ENCODE data around the gene UBA7.

The UBA7 gene

DNA sequence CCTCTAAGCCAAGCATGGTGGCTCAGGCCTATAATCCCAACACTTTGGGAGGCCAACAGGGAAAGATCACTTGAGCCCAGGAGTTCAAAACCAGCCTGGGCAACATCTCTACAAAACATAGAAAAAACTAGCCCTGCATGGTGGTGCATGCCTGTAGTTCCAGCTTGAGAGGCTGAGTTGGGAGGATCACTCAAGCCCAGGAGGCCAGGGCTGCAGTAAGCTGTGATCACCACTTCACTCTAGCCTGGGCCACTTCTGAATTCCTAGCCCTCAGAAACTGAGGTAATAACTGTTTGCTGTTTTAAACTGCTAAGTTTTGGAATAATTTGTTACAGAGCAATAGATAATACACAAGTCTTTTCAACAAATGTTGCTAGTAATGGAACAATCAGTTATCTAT is 43.8 kb downstream of the UBA7 start:
- Histone ChIP-seq H3K27me3 (ENCODE audit: control insufficient read depth, insufficient read depth, low read length) (no peaks in the 10 kb centered on the region), H3K27ac (ENCODE audit: low read depth, low read length) (no peak overlapping the region), H3K4me1 (ENCODE audit: control insufficient read depth, insufficient read depth, low read length) (peaks cover under 1% of the 10 kb centered on the region), H3K36me3 (ENCODE audit: control insufficient read depth, insufficient read depth, low read length) (no peaks in the 10 kb centered on the region), H3K4me3 (ENCODE audit: low read length) (no peak overlapping the region), H3K9ac (ENCODE audit: low read length) (no peak overlapping the region)

- no peak overlapping the region for H3K4me3 ChIP-seq (ENCODE audit: low read length)
- no peaks in the 10 kb centered on the region for H3K36me3 ChIP-seq (ENCODE audit: control insufficient read depth, insufficient read depth, low read length)
- no peaks in the 10 kb centered on the region for H3K4me1 ChIP-seq (ENCODE audit: control insufficient read depth, insufficient read depth, low read length)
- no peaks in the 10 kb centered on the region for H3K27me3 ChIP-seq (ENCODE audit: control insufficient read depth, insufficient read depth, low read length)
- no peak overlapping the region for H3K27ac ChIP-seq (ENCODE audit: low read depth, low read length)
- H3K9ac ChIP-seq (ENCODE audit: low read length): no peak overlapping the region
Observed at GRCh38 chr3:49769286-49769915, 44.4 kb downstream of the UBA7 start.

DNA sequence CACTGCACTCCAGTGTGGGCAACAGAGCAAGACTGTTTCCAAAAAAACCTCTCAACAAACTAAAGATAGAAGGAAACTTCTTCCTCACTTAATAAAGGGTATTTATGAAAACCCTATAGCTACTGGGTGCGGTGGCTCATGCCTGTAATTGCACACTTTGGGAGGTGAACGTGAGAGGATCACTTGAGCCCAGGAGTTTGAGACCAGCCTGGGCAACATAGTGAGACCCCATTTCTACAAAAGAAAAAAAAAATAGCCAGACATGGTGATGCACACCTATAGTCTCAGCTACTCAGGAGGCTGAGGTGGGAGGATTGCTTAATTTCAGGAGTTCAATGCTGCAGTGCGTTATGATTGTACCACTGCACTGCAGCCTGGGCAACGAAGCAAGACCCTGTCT is 49.8 kb downstream of the UBA7 start:
- H3K4me3 ChIP-seq (ENCODE audit: low read length): no peak overlapping the region
- no peak overlapping the region for H3K27ac ChIP-seq (ENCODE audit: low read depth, low read length)
- H3K27me3 ChIP-seq (ENCODE audit: control insufficient read depth, insufficient read depth, low read length): no peaks in the 10 kb centered on the region
- no peak overlapping the region for H3K9ac ChIP-seq (ENCODE audit: low read length)
- H3K4me1 ChIP-seq (ENCODE audit: control insufficient read depth, insufficient read depth, low read length): no peaks in the 10 kb centered on the region
- H3K36me3 ChIP-seq (ENCODE audit: control insufficient read depth, insufficient read depth, low read length): no peaks in the 10 kb centered on the region

- no peaks in the 10 kb centered on the region for H3K4me1 ChIP-seq (ENCODE audit: control insufficient read depth, insufficient read depth, low read length)
- no peak overlapping the region for H3K9ac ChIP-seq (ENCODE audit: low read length)
- no peaks in the 10 kb centered on the region for H3K27me3 ChIP-seq (ENCODE audit: control insufficient read depth, insufficient read depth, low read length)
- no peak overlapping the region for H3K4me3 ChIP-seq (ENCODE audit: low read length)
- H3K27ac ChIP-seq (ENCODE audit: low read depth, low read length): no peak overlapping the region
- H3K36me3 ChIP-seq (ENCODE audit: control insufficient read depth, insufficient read depth, low read length): no peaks in the 10 kb centered on the region
Observed at GRCh38 chr3:49761661-49762060, 52.1 kb downstream of the UBA7 start.

GRCh38 chr3:49759226-49759625 is 54.5 kb downstream of the UBA7 start:
- Histone ChIP-seq H3K27me3 (ENCODE audit: control insufficient read depth, insufficient read depth, low read length) (no peaks in the 10 kb centered on the region), H3K36me3 (ENCODE audit: control insufficient read depth, insufficient read depth, low read length) (no peaks in the 10 kb centered on the region), H3K4me1 (ENCODE audit: control insufficient read depth, insufficient read depth, low read length) (no peaks in the 10 kb centered on the region), H3K27ac (ENCODE audit: low read depth, low read length) (no peak overlapping the region), H3K9ac (ENCODE audit: low read length) (no peak overlapping the region), H3K4me3 (ENCODE audit: low read length) (no peak overlapping the region)

DNA sequence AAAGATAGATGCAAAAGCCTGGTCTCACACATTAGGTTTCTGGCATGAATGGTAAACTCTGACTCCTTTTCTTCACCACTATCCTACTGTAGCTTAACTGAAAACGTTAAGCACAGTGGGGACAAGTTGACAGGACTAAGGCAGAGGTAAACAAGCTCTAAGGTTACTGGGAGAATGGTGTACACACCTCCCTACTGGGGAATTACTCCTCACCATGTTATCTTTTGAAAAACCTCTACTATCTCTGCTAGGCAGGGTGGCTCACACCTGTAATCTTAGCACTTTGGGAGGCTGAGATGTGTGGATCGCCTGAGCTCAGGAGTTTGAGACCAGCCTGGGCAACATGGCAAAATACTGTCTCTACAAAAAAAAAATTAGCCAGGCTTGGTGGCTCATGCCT is 56.6 kb downstream of the UBA7 start:
- Histone ChIP-seq H3K9ac (ENCODE audit: low read length) (no peak overlapping the region), H3K27me3 (ENCODE audit: control insufficient read depth, insufficient read depth, low read length) (no peaks in the 10 kb centered on the region), H3K36me3 (ENCODE audit: control insufficient read depth, insufficient read depth, low read length) (no peaks in the 10 kb centered on the region), H3K27ac (ENCODE audit: low read depth, low read length) (no peak overlapping the region), H3K4me1 (ENCODE audit: control insufficient read depth, insufficient read depth, low read length) (peaks cover 3% of the 10 kb centered on the region), H3K4me3 (ENCODE audit: low read length) (no peak overlapping the region)

DNA sequence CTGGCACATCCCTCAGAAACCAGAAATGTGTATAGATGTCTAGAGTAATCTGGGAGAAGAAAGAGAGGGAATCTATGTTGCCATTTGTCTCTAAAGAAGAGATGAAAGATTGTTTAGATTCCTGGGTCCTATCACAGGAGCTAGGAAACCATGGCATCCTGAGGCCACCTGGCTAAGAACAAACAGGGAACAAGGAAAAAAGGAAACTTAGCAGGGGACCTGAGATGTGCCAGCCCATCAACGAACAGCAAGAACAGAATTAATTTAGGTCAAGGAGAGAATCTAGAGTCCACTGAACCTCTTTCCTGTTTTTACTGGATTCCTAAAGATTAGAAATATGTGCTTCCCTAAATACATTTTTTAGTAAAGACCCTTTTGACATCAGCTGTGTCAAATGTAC is 57.7 kb downstream of the UBA7 start:
- H3K27ac ChIP-seq (ENCODE audit: low read depth, low read length): no peak overlapping the region
- H3K36me3 ChIP-seq (ENCODE audit: control insufficient read depth, insufficient read depth, low read length): no peaks in the 10 kb centered on the region
- no peak overlapping the region for H3K9ac ChIP-seq (ENCODE audit: low read length)
- peaks cover 3% of the 10 kb centered on the region for H3K4me1 ChIP-seq (ENCODE audit: control insufficient read depth, insufficient read depth, low read length)
- H3K27me3 ChIP-seq (ENCODE audit: control insufficient read depth, insufficient read depth, low read length): no peaks in the 10 kb centered on the region
- no peak overlapping the region for H3K4me3 ChIP-seq (ENCODE audit: low read length)
